ENCODE data around the gene SUCLG2.
"Not testable (repeated sequence)": the region's sequence is repeated elsewhere in the genome, so short reads cannot be mapped to it uniquely, and the experiment has no call there.

SUCLG2 gene

GRCh38 chr3:67592057-67592456 is 62.4 kb downstream of the SUCLG2 start:
- POLR2A ChIA-PET: no interaction called here
- no peak for TF ChIP-seq CTCF (IDR thresholded peaks at IDR 0.05; ENCODE audit: control extremely low read depth, extremely low read depth, low read depth, missing control alignments)
- CTCF ChIA-PET: no interaction called here
- DNase-seq (ENCODE audit: extremely low spot score): no peak

GRCh38 chr3:67587811-67588210 is 66.6 kb downstream of the SUCLG2 start:
- no peak for DNase-seq (ENCODE audit: extremely low spot score)
- TF ChIP-seq CTCF (IDR thresholded peaks at IDR 0.05; ENCODE audit: control extremely low read depth, extremely low read depth, low read depth, missing control alignments): no peak
- POLR2A ChIA-PET: no interaction called here
- CTCF ChIA-PET: interaction anchor here (1.1 to 1.3 kb wide), 3 partner anchors 8 to 23 kb away, joined by 3 to 4 read pairs (median 4); no protein-coding TSS in a partner anchor

GRCh38 chr3:67587301-67587700 is 67.1 kb downstream of the SUCLG2 start:
- no peak for DNase-seq (ENCODE audit: extremely low spot score)
- no peak for TF ChIP-seq CTCF (IDR thresholded peaks at IDR 0.05; ENCODE audit: control extremely low read depth, extremely low read depth, low read depth, missing control alignments)
- POLR2A ChIA-PET: no interaction called here
- CTCF ChIA-PET: interaction anchor here (1.1 to 1.3 kb wide), 2 partner anchors 9 to 12 kb away, joined by 3 to 4 read pairs; no protein-coding TSS in a partner anchor

- POLR2A ChIA-PET; DNase-seq (ENCODE audit: extremely low spot score); CTCF ChIA-PET: not testable (repeated sequence)
Measured at GRCh38 chr3:67584608-67585007, 69.8 kb downstream of the SUCLG2 start.

GRCh38 chr3:67580430-67581000 is 73.9 kb downstream of the SUCLG2 start:
- no peak for DNase-seq (ENCODE audit: extremely low spot score)
- POLR2A ChIA-PET: no interaction called here
- TF ChIP-seq CTCF (IDR thresholded peaks at IDR 0.05; ENCODE audit: control extremely low read depth, extremely low read depth, low read depth, missing control alignments): no peak
- CTCF ChIA-PET: interaction anchor here (0.7 to 1.3 kb wide), 5 partner anchors 10 to 31 kb away, joined by 3 to 4 read pairs (median 3); no protein-coding TSS in a partner anchor

GRCh38 chr3:67578416-67578815 is 76.0 kb downstream of the SUCLG2 start:
- no peak for DNase-seq (ENCODE audit: extremely low spot score)
- CTCF ChIA-PET: no interaction called here
- POLR2A ChIA-PET: no interaction called here
- no peak for TF ChIP-seq CTCF (IDR thresholded peaks at IDR 0.05; ENCODE audit: control extremely low read depth, extremely low read depth, low read depth, missing control alignments)

- TF ChIP-seq CTCF (IDR thresholded peaks at IDR 0.05; ENCODE audit: control extremely low read depth, extremely low read depth, low read depth, missing control alignments): no peak
- DNase-seq (ENCODE audit: extremely low spot score): no peak
- ChIA-PET POLR2A (no interaction called here), CTCF (interaction anchor here (2.2 kb wide), 1 partner anchor 12 kb away, joined by 7 read pairs; no protein-coding TSS in a partner anchor)
Measured at GRCh38 chr3:67576441-67576840, 78.0 kb downstream of the SUCLG2 start.
